Type B pancreatic cell (in vitro differentiated cells): ENCODE data around the gene OR51L1. TPM values are rescaled to one million over a fixed set of nuclear protein-coding genes. Genes with fewer than 3 reads are reported as not detected.
"Not testable (repeated sequence)": the region's sequence is repeated elsewhere in the genome, so short reads cannot be mapped to it uniquely, and the experiment has no call there.

Experiments used
- DNase-seq: peaks from one replicate; pipeline ENCODE4 v3.0.0; 2021; ENCODE audit warnings: mixed read lengths; ENCODE audit not compliant: unreplicated experiment; ENCODE audit errors: extremely low spot score
- H3K27ac Mint-ChIP-seq: 2 replicates; pipeline ENCODE4 v1.8.0; 2021; ENCODE audit warnings: mild to moderate bottlenecking, mixed read lengths
- H3K27me3 Mint-ChIP-seq: 2 replicates; pipeline ENCODE4 v1.8.0; 2021; ENCODE audit warnings: mixed read lengths
- H3K36me3 Mint-ChIP-seq: 2 replicates; pipeline ENCODE4 v1.8.0; 2021; ENCODE audit warnings: mixed read lengths
- H3K4me1 Mint-ChIP-seq: one replicate; pipeline ENCODE4 v1.8.0; 2021; ENCODE audit warnings: mixed read lengths; ENCODE audit not compliant: unreplicated experiment
- H3K4me3 Mint-ChIP-seq: 2 replicates; pipeline ENCODE4 v1.8.0; 2021; ENCODE audit warnings: mild to moderate bottlenecking, mixed read lengths
- H3K9me3 Mint-ChIP-seq: 2 replicates; pipeline ENCODE4 v1.8.0; 2021; ENCODE audit warnings: mixed read lengths
- CTCF ChIP-seq: fragments of 200-600 bp; sonication (generic); conservative IDR thresholded peaks from 2 replicates; pipeline ENCODE4 v1.5.0; 2021; ENCODE audit warnings: antibody characterized with exemption, mild to moderate bottlenecking
- long read RNA-seq: library from polyadenylated mRNA; unstranded; transcript quantifications from one replicate; pipeline ENCODE4 v2.0.0, GENCODE V29; 2020
- total RNA-seq: library from RNA; stranded (reverse); gene quantifications from 2 replicates; pipeline ENCODE4 v1.2.1, GENCODE V29; 2021; ENCODE audit warnings: low replicate concordance

Gene OR51L1
- not detected in 2 replicates for total RNA-seq
- long read RNA-seq, result 0 reads

- Mint-ChIP-seq H3K4me1 (no peaks in the 10 kb centered on the region), H3K4me3 (no peak within 1 kb of the TSS), H3K9me3 (no peaks in the 10 kb centered on the region), H3K36me3 (no peaks in the 10 kb centered on the region), H3K27ac (no peak within 1 kb of the TSS), H3K27me3 (peaks cover 5% of the 10 kb centered on the region)
- no peak for TF ChIP-seq CTCF
- no peak for DNase-seq
Measured at GRCh38 chr11:4994551-4994950, at the start of gene OR51L1. TSS of gene OR51L1 (plus strand) at chr11:4994851. CDS start at chr11:4998983, 4,132 bp downstream.

GRCh38 chr11:4947505-4947904 lies 47.1 kb upstream of the OR51L1 start, which contains the start of gene OR51A4:
TSS of gene OR51A4 (minus strand) at chr11:4947605. CDS start at chr11:4947100, 505 bp downstream.
- no peaks in the 10 kb centered on the region for H3K4me1 Mint-ChIP-seq
- TF ChIP-seq CTCF, result no peak
- H3K27ac Mint-ChIP-seq, result no peak within 1 kb of the TSS
- no peak for DNase-seq
- peaks cover 5% of the 10 kb centered on the region for H3K27me3 Mint-ChIP-seq
- no peak within 1 kb of the TSS for H3K4me3 Mint-ChIP-seq
- no peaks in the 10 kb centered on the region for H3K9me3 Mint-ChIP-seq
- no peaks in the 10 kb centered on the region for H3K36me3 Mint-ChIP-seq

GRCh38 chr11:4955613-4956012 lies 39.0 kb upstream of the OR51L1 start, which contains the start of gene OR51A2:
TSS of gene OR51A2 (minus strand) at chr11:4955713. CDS start at chr11:4955713, 0 bp downstream.
- H3K36me3 Mint-ChIP-seq, H3K27ac Mint-ChIP-seq, H3K9me3 Mint-ChIP-seq, DNase-seq, H3K27me3 Mint-ChIP-seq, H3K4me1 Mint-ChIP-seq, H3K4me3 Mint-ChIP-seq: not testable (repeated sequence)

- no peak overlapping the region for H3K27ac Mint-ChIP-seq
- H3K27me3 Mint-ChIP-seq, result peaks cover 3% of the 10 kb centered on the region
- no peaks in the 10 kb centered on the region for H3K9me3 Mint-ChIP-seq
- H3K36me3 Mint-ChIP-seq, result no peaks in the 10 kb centered on the region
- no peak overlapping the region for H3K4me3 Mint-ChIP-seq
- DNase-seq, result no peak
- H3K4me1 Mint-ChIP-seq, result no peaks in the 10 kb centered on the region
- no peak for TF ChIP-seq CTCF
Measured at GRCh38 chr11:4957396-4957795, 37.3 kb upstream of the OR51L1 start.

GRCh38 chr11:4960877-4961276 lies 33.8 kb upstream of the OR51L1 start:
- TF ChIP-seq CTCF, result no peak
- H3K4me3 Mint-ChIP-seq, result no peak overlapping the region

GRCh38 chr11:4962816-4963215 lies 31.8 kb upstream of the OR51L1 start:
- no peak for TF ChIP-seq CTCF
- no peaks in the 10 kb centered on the region for H3K9me3 Mint-ChIP-seq
- no peak overlapping the region for H3K4me3 Mint-ChIP-seq
- DNase-seq, result no peak
- no peaks in the 10 kb centered on the region for H3K36me3 Mint-ChIP-seq
- no peaks in the 10 kb centered on the region for H3K4me1 Mint-ChIP-seq
- H3K27me3 Mint-ChIP-seq, result no peaks in the 10 kb centered on the region
- no peak overlapping the region for H3K27ac Mint-ChIP-seq

More at GRCh38 chr11:4960877-4961276, 33.8 kb upstream of the OR51L1 start:
- H3K27ac Mint-ChIP-seq, result no peak overlapping the region
- DNase-seq, result no peak
- no peaks in the 10 kb centered on the region for H3K9me3 Mint-ChIP-seq
- no peaks in the 10 kb centered on the region for H3K27me3 Mint-ChIP-seq
- H3K36me3 Mint-ChIP-seq, result no peaks in the 10 kb centered on the region
- H3K4me1 Mint-ChIP-seq, result no peaks in the 10 kb centered on the region
